Measurements from ENCODE around the gene M1AP.

The M1AP gene, protein sequence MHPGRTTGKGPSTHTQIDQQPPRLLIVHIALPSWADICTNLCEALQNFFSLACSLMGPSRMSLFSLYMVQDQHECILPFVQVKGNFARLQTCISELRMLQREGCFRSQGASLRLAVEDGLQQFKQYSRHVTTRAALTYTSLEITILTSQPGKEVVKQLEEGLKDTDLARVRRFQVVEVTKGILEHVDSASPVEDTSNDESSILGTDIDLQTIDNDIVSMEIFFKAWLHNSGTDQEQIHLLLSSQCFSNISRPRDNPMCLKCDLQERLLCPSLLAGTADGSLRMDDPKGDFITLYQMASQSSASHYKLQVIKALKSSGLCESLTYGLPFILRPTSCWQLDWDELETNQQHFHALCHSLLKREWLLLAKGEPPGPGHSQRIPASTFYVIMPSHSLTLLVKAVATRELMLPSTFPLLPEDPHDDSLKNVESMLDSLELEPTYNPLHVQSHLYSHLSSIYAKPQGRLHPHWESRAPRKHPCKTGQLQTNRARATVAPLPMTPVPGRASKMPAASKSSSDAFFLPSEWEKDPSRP

DNA sequence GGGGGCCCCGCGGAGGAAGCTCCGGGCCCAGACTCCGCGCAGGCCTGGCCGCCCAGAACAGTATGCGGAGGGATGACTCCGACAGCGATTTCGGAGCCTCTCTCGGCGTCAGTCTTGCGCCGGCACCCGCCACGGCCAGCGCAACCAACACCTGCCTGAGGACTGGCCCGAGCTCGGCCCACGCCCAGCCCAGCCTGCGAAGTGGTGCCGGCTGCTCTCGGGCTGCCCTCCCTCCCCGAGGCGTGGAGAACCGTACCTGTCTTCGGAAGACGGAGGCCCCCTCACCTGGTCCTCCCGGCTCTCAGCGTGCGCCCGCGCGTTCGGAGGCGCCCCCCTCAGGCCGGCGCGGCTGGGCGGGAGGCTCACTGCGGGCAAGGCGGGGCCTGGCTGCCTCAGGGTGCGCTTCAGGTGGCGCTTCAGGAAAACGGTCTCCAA, at the start of gene M1AP:
Gene M1AP (minus strand): TSS at position 322 of the 435 bp plus-strand sequence. CDS start 8,055 bp downstream, outside the sequence.
- DNase-seq, result no peak

- DNase-seq, result no peak
These were observed 48.7 kb upstream of the M1AP start for GRCh38 chr2:74696829-74697228.

DNA sequence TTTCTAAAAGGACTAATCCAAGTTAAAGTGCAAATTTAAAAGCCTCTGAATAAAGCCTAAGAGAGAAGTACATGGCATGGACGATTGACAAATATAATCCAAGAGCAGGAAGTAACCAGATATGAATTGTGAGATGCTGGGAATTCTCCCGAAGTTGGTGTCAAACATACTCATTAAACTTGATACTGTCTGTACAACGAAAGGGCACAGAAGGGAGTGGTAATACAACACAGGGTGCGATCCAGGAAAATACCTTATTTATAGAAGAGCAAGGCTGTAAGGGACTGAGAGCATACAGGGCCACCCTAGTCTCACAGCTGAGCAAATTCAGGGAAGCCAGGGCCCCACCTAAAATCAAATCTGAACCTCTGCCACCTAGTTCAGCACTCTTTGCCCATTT, 47.5 kb upstream of the M1AP start:
- DNase-seq, result no peak

DNA sequence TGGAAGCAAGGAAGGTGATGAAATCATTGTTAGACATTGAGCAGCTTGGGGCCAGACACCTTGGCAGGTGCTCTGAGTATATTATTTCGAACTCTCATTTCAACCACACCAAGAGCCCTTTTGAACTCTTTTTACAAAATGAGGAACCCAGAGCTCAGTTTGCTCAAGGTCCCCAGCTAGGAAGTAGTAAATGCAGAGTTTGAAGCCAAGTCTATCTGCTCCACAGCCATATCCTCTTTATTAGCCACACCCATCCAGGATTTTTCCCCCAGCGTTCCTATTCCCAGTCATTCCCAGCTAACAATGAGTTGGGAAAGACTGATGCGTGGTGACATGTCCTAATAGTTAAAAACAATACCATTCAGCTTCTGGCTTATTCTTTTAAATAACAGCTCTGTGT, 46.2 kb upstream of the M1AP start:
- peak; percentile 42 for DNase-seq

DNA sequence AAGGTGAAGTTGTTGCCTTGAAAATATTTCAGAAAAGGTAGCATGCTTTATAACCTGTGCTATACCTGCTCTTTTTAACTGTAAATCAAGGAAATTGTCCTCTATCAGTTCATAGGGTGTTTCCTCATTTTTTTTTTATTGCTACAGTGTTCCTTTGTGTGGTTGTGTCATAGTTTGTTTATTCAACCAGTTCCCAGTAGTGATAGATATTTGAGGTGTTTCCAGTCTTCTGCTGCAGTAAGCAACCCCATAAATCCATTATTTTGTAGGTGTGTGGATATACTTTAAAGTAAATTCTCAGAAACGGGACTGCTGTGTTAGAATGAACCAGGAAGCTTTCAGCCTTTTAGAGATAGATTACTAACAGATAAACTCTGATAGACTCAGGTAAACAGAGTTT, 45.5 kb upstream of the M1AP start:
- no peak for DNase-seq

- DNase-seq, result peak; percentile 21
These were observed 45.1 kb upstream of the M1AP start for GRCh38 chr2:74693213-74693612.

DNA sequence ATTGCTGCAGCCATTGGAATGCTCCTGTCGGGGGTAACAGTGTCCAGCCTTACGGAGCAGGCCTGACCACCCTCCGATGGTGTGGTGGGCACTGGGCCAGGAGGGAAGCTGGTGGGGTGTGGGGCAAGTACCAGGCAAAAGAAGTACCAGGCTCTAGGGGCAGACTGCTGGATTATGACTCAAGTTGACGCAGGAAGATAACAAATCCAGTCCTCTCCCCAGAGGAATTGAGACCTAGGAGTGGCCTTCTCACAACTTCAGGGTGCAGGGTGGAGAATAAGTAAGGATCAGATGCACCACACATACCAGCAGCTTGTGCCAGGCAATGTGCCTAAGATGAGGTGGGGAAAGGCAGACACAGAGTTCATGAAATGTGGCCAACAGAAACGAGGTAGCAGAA, 43.8 kb upstream of the M1AP start:
- no peak for DNase-seq

- peak; percentile 62 for DNase-seq
These were observed 42.4 kb upstream of the M1AP start for GRCh38 chr2:74690571-74690970.

DNA sequence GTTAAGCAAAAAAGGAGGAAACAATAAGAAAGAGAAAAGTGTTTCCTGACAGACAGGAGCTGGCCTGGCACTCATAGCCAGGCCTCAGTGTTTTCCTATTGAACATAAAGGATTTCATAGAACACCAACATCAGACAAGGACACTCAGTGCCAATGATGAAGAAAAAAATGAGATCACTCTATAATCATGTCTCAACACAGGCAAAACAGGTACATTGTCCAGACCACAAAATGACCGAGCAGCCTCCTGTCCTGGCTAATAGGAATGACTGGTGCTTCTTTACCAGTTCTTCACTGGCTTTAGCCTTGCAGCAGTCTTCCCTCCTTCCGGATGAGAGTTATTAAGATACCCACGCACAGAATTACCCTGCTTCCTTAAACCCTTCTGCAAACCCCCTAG, 41.5 kb upstream of the M1AP start:
- DNase-seq, result no peak

DNA sequence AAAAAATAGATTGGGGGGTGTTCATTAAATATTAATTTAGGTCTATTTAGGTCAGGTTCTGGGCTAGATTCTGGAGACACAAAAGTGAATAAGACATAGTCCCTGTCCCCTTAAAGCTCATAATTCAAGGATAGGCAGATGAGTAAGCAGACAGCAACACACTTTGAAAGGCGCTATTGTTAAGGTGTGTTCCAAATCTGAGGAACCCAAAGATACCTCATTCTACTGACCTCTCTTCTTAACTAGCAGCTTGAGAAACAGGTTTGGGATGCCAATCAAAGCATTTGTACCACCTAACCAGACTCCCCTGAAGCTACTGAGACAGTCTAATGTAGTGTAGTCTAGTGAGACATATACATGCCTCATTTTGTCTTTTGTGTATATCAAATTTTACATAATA, 40.8 kb upstream of the M1AP start:
- no peak for DNase-seq

DNA sequence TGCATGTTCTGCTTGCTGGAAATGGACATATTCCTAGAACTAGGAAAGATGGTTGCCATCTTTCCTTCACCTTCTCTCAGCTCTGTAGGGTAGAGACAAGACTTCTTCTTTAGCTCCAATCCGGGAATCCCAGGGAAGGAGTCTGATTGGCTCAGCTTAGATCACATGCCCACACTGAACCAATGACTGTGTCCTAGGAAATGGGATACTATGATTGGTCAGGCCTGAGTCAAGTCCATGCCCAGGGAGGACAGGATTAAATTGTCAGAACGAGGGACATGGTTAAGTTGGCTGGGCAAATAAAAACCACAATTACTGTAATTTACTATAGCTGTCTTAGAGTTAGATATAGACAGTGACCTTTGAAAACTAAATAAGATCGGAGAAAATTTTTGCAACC, 37.3 kb upstream of the M1AP start:
- no peak for DNase-seq

- DNase-seq, result no peak
These were observed 34.4 kb upstream of the M1AP start for GRCh38 chr2:74682501-74682900.

GRCh38 chr2:74679615-74680014, 31.5 kb upstream of the M1AP start:
- no peak for DNase-seq

DNA sequence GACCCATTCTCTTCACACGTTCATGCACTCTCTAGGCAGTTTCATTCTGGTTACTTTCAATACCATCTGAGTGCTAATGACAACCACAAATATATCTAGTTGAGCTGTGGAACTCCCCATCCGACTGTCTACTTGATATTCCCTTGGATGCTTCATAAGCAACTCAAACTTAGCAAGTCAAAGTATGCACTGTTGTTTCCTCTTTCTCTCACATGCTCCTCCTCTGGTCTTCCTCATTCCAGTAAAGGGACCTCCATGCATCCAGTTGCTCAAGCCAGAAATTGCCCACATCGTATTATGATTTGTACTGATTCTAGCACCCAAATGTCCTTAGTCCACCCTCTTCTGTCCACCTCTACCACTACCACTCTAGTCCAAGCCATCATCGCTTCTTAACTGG, 28.2 kb upstream of the M1AP start:
- DNase-seq, result no peak

GRCh38 chr2:74675090-74675489, 27.0 kb upstream of the M1AP start:
- DNase-seq, result no peak

DNA sequence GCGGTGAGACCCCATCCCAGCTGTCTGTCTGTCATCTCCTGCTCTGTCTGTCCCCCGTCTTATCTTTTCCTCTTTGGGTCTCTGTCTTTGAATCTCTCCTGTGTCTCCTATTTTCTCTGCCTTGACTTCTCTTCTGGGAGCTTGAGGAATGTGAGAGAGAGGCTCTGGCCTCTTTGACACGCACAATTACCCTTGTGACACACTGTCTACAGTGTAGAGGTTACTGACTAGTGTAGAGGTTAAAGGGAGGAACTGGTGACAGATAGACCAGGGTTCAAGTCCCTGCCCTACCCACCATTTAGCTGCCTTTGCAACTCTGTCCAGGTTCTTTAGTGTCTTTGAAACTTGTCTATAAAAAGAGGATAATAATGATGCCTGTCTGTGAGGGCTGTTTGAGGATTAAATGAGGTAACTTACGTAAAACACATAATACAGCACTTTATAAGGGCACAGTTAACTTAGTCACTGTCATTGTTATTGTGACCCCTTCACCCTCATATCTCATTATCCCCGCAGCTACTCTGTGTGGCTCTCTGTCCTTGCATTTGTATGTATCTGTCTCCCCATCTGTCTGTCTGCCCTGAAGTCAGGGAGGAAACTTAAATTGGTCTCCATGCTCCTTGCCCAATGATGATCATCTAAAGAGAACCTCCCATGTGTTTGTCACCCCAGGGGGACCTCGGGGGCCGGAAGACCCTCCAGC, 25.8 kb upstream of the M1AP start:
- DNase-seq, result no peak

DNA sequence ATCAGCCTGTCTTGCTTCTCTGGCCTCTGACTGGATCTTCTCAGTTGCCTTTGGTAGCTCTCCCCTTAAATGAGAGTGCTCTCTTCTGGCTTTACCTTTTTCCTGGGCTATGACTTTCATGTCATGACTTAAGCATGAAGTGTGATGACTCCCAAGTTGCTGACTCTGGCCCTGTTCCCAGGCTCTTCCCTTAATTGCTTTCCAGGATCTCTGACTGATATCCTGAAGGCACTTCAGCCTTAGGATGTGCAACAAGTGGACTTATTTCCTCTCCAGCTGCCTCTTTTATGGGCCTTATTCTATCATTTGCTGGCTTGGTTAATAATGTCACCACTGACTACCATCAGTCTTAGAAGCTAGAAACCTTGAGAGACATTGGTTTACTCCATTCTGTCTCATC, 23.3 kb upstream of the M1AP start:
- no peak for DNase-seq

DNA sequence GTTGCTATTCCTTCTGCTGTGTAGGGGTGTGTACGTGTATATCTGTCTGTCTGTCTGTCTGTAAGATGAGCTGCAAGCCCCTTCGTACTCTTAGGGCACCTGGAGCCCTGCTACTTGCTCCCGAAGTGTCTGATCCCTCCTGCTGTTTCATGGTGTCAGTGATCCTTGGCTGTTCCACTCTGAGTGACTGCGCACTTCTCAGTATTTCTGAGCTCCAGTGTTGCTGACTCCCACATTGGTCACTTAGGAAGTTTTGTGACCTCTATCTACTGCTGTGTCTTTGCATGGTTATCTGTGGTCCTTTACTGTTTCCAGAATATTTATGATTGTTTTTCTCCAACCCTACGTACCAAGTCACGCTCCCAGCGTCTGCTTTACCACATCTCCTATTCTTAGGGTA, 22.1 kb upstream of the M1AP start:
- no peak for DNase-seq

DNA sequence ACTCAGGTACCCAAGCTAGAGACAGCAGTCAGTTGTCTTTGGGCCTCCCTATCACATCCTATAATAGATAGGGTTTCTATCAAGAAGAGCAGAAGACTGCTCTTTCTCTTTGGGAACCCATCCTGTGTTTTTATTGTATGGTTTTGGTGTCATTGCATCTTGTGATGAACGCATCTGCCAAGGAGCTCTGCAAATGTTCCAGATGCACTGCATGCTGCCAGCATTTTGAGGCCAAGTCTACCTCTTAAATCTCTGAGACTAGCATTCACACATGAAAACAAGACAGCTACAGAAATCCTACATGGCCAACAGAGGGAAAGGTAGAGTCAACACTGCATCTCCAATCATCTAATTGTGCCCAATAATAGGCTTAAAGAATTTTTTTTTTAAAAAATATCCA, 20.0 kb upstream of the M1AP start:
- no peak for DNase-seq

DNA sequence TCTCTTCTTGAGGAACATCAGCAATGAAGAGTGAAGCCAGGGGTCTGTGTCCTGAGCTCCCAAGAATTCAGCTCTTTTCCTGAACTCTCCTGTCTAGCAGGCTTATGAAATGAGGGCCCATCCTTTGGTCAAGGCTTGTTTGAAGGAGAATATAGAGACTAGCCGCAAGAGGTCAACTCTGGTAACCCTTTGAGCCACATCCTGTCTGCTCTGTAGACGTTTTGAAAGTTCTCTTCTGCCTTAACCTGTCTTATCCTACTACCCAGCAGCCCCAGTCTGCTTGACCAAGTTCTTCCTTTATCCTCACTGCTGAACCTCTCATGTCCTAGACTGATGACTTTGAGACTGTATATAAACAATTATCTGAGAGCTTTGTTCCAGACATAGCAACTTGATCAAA, 11.3 kb upstream of the M1AP start:
- DNase-seq, result no peak

DNA sequence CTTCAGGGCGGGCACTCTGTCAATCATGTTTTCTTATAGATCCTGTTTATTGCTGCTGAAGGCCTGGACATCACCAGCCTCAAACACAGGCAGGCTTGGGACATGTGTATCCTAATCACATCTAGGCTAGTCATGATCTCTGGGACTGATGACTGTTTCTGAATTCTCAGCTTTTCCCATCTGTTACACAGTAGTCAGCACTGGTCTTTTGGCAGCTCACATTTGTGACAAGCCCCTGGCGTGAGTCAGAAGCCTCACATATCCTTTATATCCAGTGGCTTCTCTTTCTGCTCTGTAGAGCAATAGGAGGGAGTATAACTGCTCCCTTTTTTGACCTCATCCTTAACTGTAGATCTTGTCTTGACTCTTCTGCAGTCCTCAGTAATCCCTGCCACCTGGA, 10.4 kb upstream of the M1AP start:
- no peak for DNase-seq

DNA sequence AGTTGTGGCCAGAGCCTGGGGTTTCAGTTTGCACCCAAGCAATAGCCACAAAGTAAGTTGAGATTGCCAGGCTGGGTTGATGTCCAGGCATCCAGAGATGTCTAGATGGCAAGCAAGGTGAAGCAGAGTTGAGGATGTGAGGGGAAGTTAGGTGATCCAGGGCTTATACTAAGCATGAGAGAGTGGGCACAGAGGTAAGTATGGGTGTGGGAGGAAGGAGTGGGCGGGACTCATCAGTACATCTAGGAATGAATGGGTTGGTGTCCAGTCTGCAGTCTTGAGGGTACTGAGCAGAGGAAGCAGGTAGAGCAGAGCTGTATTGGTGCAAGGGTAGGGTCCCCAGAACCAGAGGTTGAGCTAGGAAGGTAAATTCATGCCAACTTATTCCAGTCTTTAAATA, 7.4 kb upstream of the M1AP start:
- DNase-seq, result no peak

- peak; percentile 89 for DNase-seq
These were observed 6.1 kb upstream of the M1AP start, which contains the start of gene SEMA4F for GRCh38 chr2:74653985-74654882. Gene SEMA4F, plus strand, starts transcription at chr2:74654247. Its CDS starts 130 bp downstream, at chr2:74654377.
